ENCODE data around the gene CHTF8. TPM values are rescaled to one million over a fixed set of nuclear protein-coding genes. Genes with fewer than 3 reads are reported as not detected.

Gene CHTF8
- total and polyA plus RNA-seq, 10 donors, result 46.9 to 125 (median 88.5) TPM

- Histone ChIP-seq H3K27ac (no peak overlapping the region), H3K4me3 (no peak overlapping the region), H3K4me1 (peaks cover 0 to 45% (median 3%) of the 10 kb centered on the region in 6 donors), H3K27me3 (replicated peaks in 1 of 7) (no peaks in the 10 kb centered on the region), H3K36me3 (peaks cover 4 to 79% (median 38%) of the 10 kb centered on the region in 6 donors), H3K9me3 (no peaks in the 10 kb centered on the region)
- peak; percentile 54 for DNase-seq
- intact Hi-C loops (cut with DNase I; ENCODE audit: low total_unique reads), result loop anchor here (10.0 kb wide), 1 partner anchor 415 kb away; no protein-coding TSS in a partner anchor
- no peak for TF ChIP-seq CTCF (IDR thresholded peaks at IDR 0.05 in 8 of 11, conservative IDR thresholded peaks at IDR 0.05 in 3 of 11)
- no peak for TF ChIP-seq POLR2AphosphoS5 (IDR thresholded peaks at IDR 0.05)
- TF ChIP-seq POLR2A (IDR thresholded peaks at IDR 0.05), result no peak
- 95 to 98% (median 96%) methylated on average over 16 to 19 of the region's 19 CpGs for WGBS, 5 donors
Observed at GRCh38 chr16:69120096-69120664, 12.2 kb downstream of the CHTF8 start.

- Histone ChIP-seq H3K36me3 (peaks cover 4 to 79% (median 42%) of the 10 kb centered on the region in 6 donors), H3K27me3 (replicated peaks in 1 of 7) (no peaks in the 10 kb centered on the region), H3K4me1 (peaks cover 0 to 38% (median 3%) of the 10 kb centered on the region in 6 donors), H3K9me3 (no peaks in the 10 kb centered on the region), H3K4me3 (no peak overlapping the region), H3K27ac (no peak overlapping the region)
- no peak for TF ChIP-seq POLR2AphosphoS5 (IDR thresholded peaks at IDR 0.05)
- TF ChIP-seq CTCF (IDR thresholded peaks at IDR 0.05 in 8 of 11, conservative IDR thresholded peaks at IDR 0.05 in 3 of 11), result no peak
- TF ChIP-seq POLR2A (IDR thresholded peaks at IDR 0.05), result no peak
- 94 to 100% (median 100%) methylated on average over 2 of the region's 2 CpGs for WGBS, 5 donors
- intact Hi-C loops (cut with DNase I; ENCODE audit: low total_unique reads), result loop anchor here (5.0 kb wide), 1 partner anchor 267 kb away; no protein-coding TSS in a partner anchor
- DNase-seq, result peak; percentile 57
Observed at GRCh38 chr16:69119536-69119935, 12.9 kb downstream of the CHTF8 start.

GRCh38 chr16:69118994-69119393 lies 13.4 kb downstream of the CHTF8 start:
- 93 to 100% (median 97%) methylated on average over 2 of the region's 2 CpGs for WGBS, 5 donors
- H3K9me3 ChIP-seq, result no peaks in the 10 kb centered on the region
- DNase-seq, result peak; percentile 16
- intact Hi-C loops (cut with DNase I; ENCODE audit: low total_unique reads), result loop anchor here (5.0 kb wide), 1 partner anchor 267 kb away; no protein-coding TSS in a partner anchor
- H3K4me1 ChIP-seq, result peaks cover 0 to 33% (median under 1%) of the 10 kb centered on the region in 6 donors
- H3K27me3 ChIP-seq (replicated peaks in 1 of 7), result no peaks in the 10 kb centered on the region
- no peak overlapping the region for H3K4me3 ChIP-seq
- H3K36me3 ChIP-seq, result peaks cover 4 to 80% (median 45%) of the 10 kb centered on the region in 6 donors
- TF ChIP-seq CTCF (IDR thresholded peaks at IDR 0.05 in 8 of 11, conservative IDR thresholded peaks at IDR 0.05 in 3 of 11) (no peak), POLR2A (IDR thresholded peaks at IDR 0.05) (no peak), POLR2AphosphoS5 (IDR thresholded peaks at IDR 0.05) (no peak)
- no peak overlapping the region for H3K27ac ChIP-seq

- intact Hi-C loops (cut with DNase I; ENCODE audit: low total_unique reads), result loop anchor here (5.0 kb wide), 1 partner anchor 266 kb away; no protein-coding TSS in a partner anchor
- peak; percentile 14 for DNase-seq
- Histone ChIP-seq H3K27me3 (replicated peaks in 1 of 7) (no peaks in the 10 kb centered on the region), H3K4me3 (no peak overlapping the region), H3K4me1 (peaks cover 0 to 28% (median 0%) of the 10 kb centered on the region in 6 donors), H3K9me3 (no peaks in the 10 kb centered on the region), H3K36me3 (peaks cover 4 to 86% (median 47%) of the 10 kb centered on the region in 6 donors), H3K27ac (no peak overlapping the region)
- WGBS, 5 donors, result 93 to 100% (median 94%) methylated on average over 2 of the region's 2 CpGs
- no peak for TF ChIP-seq POLR2AphosphoS5 (IDR thresholded peaks at IDR 0.05)
- TF ChIP-seq POLR2A (IDR thresholded peaks at IDR 0.05), result no peak
- no peak for TF ChIP-seq CTCF (IDR thresholded peaks at IDR 0.05 in 8 of 11, conservative IDR thresholded peaks at IDR 0.05 in 3 of 11)
Observed at GRCh38 chr16:69118468-69118867, 13.9 kb downstream of the CHTF8 start.
